Liver (tissue), 3 donors: ENCODE data around the gene LRRC4B.

Source experiments
- RXRA ChIP-seq, 2 donors: IDR thresholded peaks; 2 replicates each; pipeline ENCODE4 v1.6.1; 2017 to 2018; ENCODE audit warnings: antibody characterized with exemption in 2 of 2, mild to moderate bottlenecking in 1 of 2
- TF ChIP-seq, protein P1 (sequence below): fragments of 150-350 bp; IDR thresholded peaks from 2 replicates; pipeline ENCODE4 v1.5.1; 2017; ENCODE audit warnings: improper control_type of control experiment, low read depth, low read length; ENCODE audit not compliant: missing input control
- donor health status: healthy.
- donor health status: healthy.

DNA sequence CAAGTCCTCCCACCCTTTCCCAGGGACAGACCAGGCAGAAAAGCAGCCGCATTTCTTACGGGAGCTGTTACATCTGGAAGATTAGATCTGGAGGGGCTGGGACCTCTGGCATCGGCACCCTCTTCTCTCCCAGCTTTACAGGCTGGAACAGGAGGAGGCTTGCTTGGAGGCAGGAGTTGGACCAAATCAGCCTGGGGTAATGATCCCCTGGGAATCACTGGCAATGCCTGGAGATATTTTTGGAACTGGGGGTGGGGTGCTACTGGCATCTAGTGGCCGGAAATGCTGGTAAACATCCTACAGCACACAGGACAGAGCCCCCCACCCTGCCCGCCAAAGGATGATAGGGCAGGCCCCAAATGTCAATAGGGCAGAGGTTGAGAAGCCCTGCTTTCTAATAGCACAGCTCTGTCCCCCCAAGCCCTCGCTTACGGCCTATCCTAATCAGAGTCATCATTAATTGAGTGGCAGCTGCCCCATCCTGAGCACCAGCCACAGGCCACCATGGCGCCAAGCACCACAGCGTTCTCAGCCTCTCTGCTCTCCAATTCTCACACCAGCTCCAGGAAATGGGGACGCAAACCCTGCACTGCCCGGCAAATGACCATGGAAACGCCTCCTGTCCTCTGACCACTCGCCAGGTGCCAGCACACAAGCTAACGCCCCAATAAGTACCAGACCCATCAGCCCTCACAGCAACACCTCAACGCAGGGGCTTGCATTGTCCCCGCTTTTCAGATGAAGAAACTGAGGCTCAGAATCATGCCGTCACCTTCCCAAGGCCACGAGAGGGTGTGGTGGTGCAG is 20.6 kb downstream of the LRRC4B start:
- TF ChIP-seq, protein P1, sequence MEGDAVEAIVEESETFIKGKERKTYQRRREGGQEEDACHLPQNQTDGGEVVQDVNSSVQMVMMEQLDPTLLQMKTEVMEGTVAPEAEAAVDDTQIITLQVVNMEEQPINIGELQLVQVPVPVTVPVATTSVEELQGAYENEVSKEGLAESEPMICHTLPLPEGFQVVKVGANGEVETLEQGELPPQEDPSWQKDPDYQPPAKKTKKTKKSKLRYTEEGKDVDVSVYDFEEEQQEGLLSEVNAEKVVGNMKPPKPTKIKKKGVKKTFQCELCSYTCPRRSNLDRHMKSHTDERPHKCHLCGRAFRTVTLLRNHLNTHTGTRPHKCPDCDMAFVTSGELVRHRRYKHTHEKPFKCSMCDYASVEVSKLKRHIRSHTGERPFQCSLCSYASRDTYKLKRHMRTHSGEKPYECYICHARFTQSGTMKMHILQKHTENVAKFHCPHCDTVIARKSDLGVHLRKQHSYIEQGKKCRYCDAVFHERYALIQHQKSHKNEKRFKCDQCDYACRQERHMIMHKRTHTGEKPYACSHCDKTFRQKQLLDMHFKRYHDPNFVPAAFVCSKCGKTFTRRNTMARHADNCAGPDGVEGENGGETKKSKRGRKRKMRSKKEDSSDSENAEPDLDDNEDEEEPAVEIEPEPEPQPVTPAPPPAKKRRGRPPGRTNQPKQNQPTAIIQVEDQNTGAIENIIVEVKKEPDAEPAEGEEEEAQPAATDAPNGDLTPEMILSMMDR: peak; percentile 13
- no peak for TF ChIP-seq RXRA (IDR thresholded peaks at IDR 0.05)
